Keratinocyte (primary cell): ENCODE results near the gene SMPD3.

ENCODE experiments used
- CTCF ChIP-seq, 3 experiments: IDR thresholded peaks in 1 of 3; conservative IDR thresholded peaks in 1 of 3; optimal IDR thresholded peaks in 1 of 3; 2 replicates in 2 of 3; 3 replicates in 1 of 3; pipeline versions ENCODE3 to v1.5.1; 2011; ENCODE audit warnings: low read length in 3 of 3, mild to moderate bottlenecking in 3 of 3, moderate library complexity in 2 of 3, control low read depth in 1 of 3, inconsistent platforms in 1 of 3; ENCODE audit not compliant: insufficient read depth in 2 of 3; ENCODE audit errors: extremely low read depth in 1 of 3
- EZH2 ChIP-seq: IDR thresholded peaks from one replicate; pipeline ENCODE4 v1.6.1; 2012; ENCODE audit warnings: inconsistent platforms, mild to moderate bottlenecking, low read length, moderate library complexity

GRCh38 chr16:68338326-68339119 is 109.8 kb downstream of the SMPD3 start:
- no peak for TF ChIP-seq CTCF (optimal IDR thresholded peaks at IDR 0.05 in 1 of 3, IDR thresholded peaks at IDR 0.05 in 1 of 3, conservative IDR thresholded peaks at IDR 0.05 in 1 of 3; ENCODE audit: extremely low read depth in 1 of 3, insufficient read depth in 2 of 3, low read length in 3 of 3)
- TF ChIP-seq EZH2: no peak
